G401 (cell line): ENCODE results near the gene NIT2. TPM values are rescaled to one million over a fixed set of nuclear protein-coding genes. Genes with fewer than 3 reads are reported as not detected.
"Not testable (repeated sequence)": the region's sequence is repeated elsewhere in the genome, so short reads cannot be mapped to it uniquely, and the experiment has no call there.

Source experiments
- DNase-seq: peaks from one replicate; pipeline ENCODE4 v3.0.0-alpha.2; 2015; ENCODE audit warnings: low spot score
- in situ Hi-C: cut with HindIII; loops from 2 replicates; pipeline ENCODE4 v1.10.0; 2016; ENCODE audit warnings: low sequenced_read_pairs, mixed read lengths
- total RNA-seq: library from RNA; depleted of rRNA; stranded (reverse); fragments of >200 nt; shearing (Covaris generic); gene quantifications from 2 replicates; pipeline ENCODE4 v1.2.3, GENCODE V29; 2014; rRNA removed

NIT2 gene
- 35.4 and 41.1 TPM in 2 replicates for total RNA-seq

- peak; percentile 87 for DNase-seq
- in situ Hi-C loops = loop anchor here (25.0 kb wide), 1 partner anchor 253 kb away; no protein-coding TSS in a partner anchor
These were observed at the start of gene NIT2 for GRCh38 chr3:100334488-100335351. Gene NIT2, plus strand, starts transcription at chr3:100334757. Its CDS starts 35 bp downstream, at chr3:100334792.

- in situ Hi-C loops = no loop called here
These were observed 46.2 kb upstream of the NIT2 start for GRCh38 chr3:100288288-100288894.

GRCh38 chr3:100289339-100289738 is 45.2 kb upstream of the NIT2 start:
- DNase-seq = no peak
- in situ Hi-C loops = no loop called here

More at GRCh38 chr3:100288288-100288894, 46.2 kb upstream of the NIT2 start:
- DNase-seq = no peak

- in situ Hi-C loops = no loop called here
- DNase-seq = no peak
These were observed 39.5 kb upstream of the NIT2 start for GRCh38 chr3:100295089-100295488.

GRCh38 chr3:100297784-100298183 is 36.8 kb upstream of the NIT2 start:
- in situ Hi-C loops = no loop called here
- no peak for DNase-seq

- DNase-seq = no peak
- in situ Hi-C loops = no loop called here
These were observed 35.5 kb upstream of the NIT2 start for GRCh38 chr3:100299016-100299415.

GRCh38 chr3:100306695-100307094 is 27.9 kb upstream of the NIT2 start:
- in situ Hi-C loops = no loop called here
- DNase-seq = no peak

- in situ Hi-C loops = no loop called here
- DNase-seq = no peak
These were observed 24.1 kb upstream of the NIT2 start for GRCh38 chr3:100310355-100310965.

- in situ Hi-C loops = no loop called here
These were observed 23.5 kb upstream of the NIT2 start for GRCh38 chr3:100311011-100311410.

GRCh38 chr3:100316641-100317069 is 17.9 kb upstream of the NIT2 start:
- DNase-seq = peak; percentile 40
- in situ Hi-C loops = no loop called here

More at GRCh38 chr3:100311011-100311410, 23.5 kb upstream of the NIT2 start:
- no peak for DNase-seq

GRCh38 chr3:100317912-100318311 is 16.6 kb upstream of the NIT2 start:
- in situ Hi-C loops = no loop called here
- no peak for DNase-seq

GRCh38 chr3:100319951-100320350 is 14.6 kb upstream of the NIT2 start:
- DNase-seq = no peak
- in situ Hi-C loops = no loop called here

GRCh38 chr3:100324044-100324443 is 10.5 kb upstream of the NIT2 start:
- DNase-seq = no peak
- in situ Hi-C loops = no loop called here

GRCh38 chr3:100325827-100326226 is 8.7 kb upstream of the NIT2 start:
- in situ Hi-C loops = loop anchor here (25.0 kb wide), 1 partner anchor 261 kb away; no protein-coding TSS in a partner anchor
- DNase-seq = no peak

GRCh38 chr3:100327377-100327776 is 7.2 kb upstream of the NIT2 start:
- in situ Hi-C loops = loop anchor here (25.0 kb wide), 1 partner anchor 260 kb away; no protein-coding TSS in a partner anchor
- not testable (repeated sequence) for DNase-seq

- no peak for DNase-seq
- in situ Hi-C loops = loop anchor here (25.0 kb wide), 1 partner anchor 257 kb away; no protein-coding TSS in a partner anchor
These were observed 4.6 kb upstream of the NIT2 start for GRCh38 chr3:100329800-100330489.

GRCh38 chr3:100330651-100331050 is 3.9 kb upstream of the NIT2 start:
- in situ Hi-C loops = loop anchor here (25.0 kb wide), 1 partner anchor 257 kb away; no protein-coding TSS in a partner anchor
- DNase-seq = no peak

- in situ Hi-C loops = loop anchor here (25.0 kb wide), 1 partner anchor 256 kb away; no protein-coding TSS in a partner anchor
- DNase-seq = no peak
These were observed 2.9 kb upstream of the NIT2 start for GRCh38 chr3:100331660-100332059.

GRCh38 chr3:100333051-100333450 is 1.5 kb upstream of the NIT2 start:
- in situ Hi-C loops = loop anchor here (25.0 kb wide), 1 partner anchor 254 kb away; no protein-coding TSS in a partner anchor
- no peak for DNase-seq
